HTR-8/SVneo (cell line): Measurements from ENCODE around the gene PALMD.

Experiments
- DNase-seq: peaks from one replicate; pipeline ENCODE4 v3.0.0; 2011; ENCODE audit warnings: low spot score, mixed read lengths; ENCODE audit not compliant: insufficient read length
- FAIRE-seq: peaks from 2 replicates; lab custom pipeline; 2011; peaks lifted over from hg19 to GRCh38; lab: Jason Lieb, UNC

The PALMD gene

GRCh38 chr1:99657213-99658030 lies 11.5 kb downstream of the PALMD start:
- no peak for FAIRE-seq
- DNase-seq, result no peak

GRCh38 chr1:99658031-99658290 lies 12.0 kb downstream of the PALMD start:
- FAIRE-seq, result no peak
- no peak for DNase-seq

GRCh38 chr1:99659755-99660210 lies 13.9 kb downstream of the PALMD start:
- no peak for FAIRE-seq
- DNase-seq, result no peak

- DNase-seq, result no peak
- no peak for FAIRE-seq
Measured at GRCh38 chr1:99660496-99660895, 14.6 kb downstream of the PALMD start.

GRCh38 chr1:99661780-99662179 lies 15.9 kb downstream of the PALMD start:
- FAIRE-seq, result no peak
- DNase-seq, result no peak

GRCh38 chr1:99662539-99663080 lies 16.7 kb downstream of the PALMD start:
- DNase-seq (no peak), FAIRE-seq (no peak)

- FAIRE-seq (no peak), DNase-seq (no peak)
Measured at GRCh38 chr1:99663501-99663900, 17.6 kb downstream of the PALMD start.

- no peak for DNase-seq
- FAIRE-seq, result no peak
Measured at GRCh38 chr1:99665212-99665611, 19.3 kb downstream of the PALMD start.

- DNase-seq, result no peak
- FAIRE-seq, result no peak
Measured at GRCh38 chr1:99669376-99669775, 23.5 kb downstream of the PALMD start.

GRCh38 chr1:99669821-99670220 lies 23.9 kb downstream of the PALMD start:
- FAIRE-seq (no peak), DNase-seq (no peak)

GRCh38 chr1:99670583-99670982 lies 24.7 kb downstream of the PALMD start:
- no peak for FAIRE-seq
- no peak for DNase-seq

GRCh38 chr1:99672038-99672437 lies 26.1 kb downstream of the PALMD start:
- no peak for FAIRE-seq

GRCh38 chr1:99672530-99673213 lies 26.8 kb downstream of the PALMD start:
- FAIRE-seq, result no peak
- DNase-seq, result no peak

More at GRCh38 chr1:99672038-99672437, 26.1 kb downstream of the PALMD start:
- no peak for DNase-seq

GRCh38 chr1:99673315-99673714 lies 27.4 kb downstream of the PALMD start:
- DNase-seq, result no peak
- FAIRE-seq, result no peak

GRCh38 chr1:99674115-99675064 lies 28.5 kb downstream of the PALMD start:
- DNase-seq, result no peak
- no peak for FAIRE-seq

- no peak for FAIRE-seq
- no peak for DNase-seq
Measured at GRCh38 chr1:99675292-99675691, 29.4 kb downstream of the PALMD start.

- DNase-seq, result no peak
- no peak for FAIRE-seq
Measured at GRCh38 chr1:99675994-99676393, 30.1 kb downstream of the PALMD start.

- FAIRE-seq (no peak), DNase-seq (no peak)
Measured at GRCh38 chr1:99676876-99677275, 31.0 kb downstream of the PALMD start.

GRCh38 chr1:99677416-99677815 lies 31.5 kb downstream of the PALMD start:
- no peak for DNase-seq
- FAIRE-seq, result no peak

- DNase-seq (no peak), FAIRE-seq (no peak)
Measured at GRCh38 chr1:99680270-99680669, 34.4 kb downstream of the PALMD start.
